HEK293T (cell line): ENCODE measurements around the gene CREB3L1.

ENCODE experiments used
- ARNT ChIP-seq: fragments of 450-650 bp; IDR thresholded peaks from 2 replicates; pipeline ENCODE4 v1.6.1; 2017; ENCODE audit warnings: mild to moderate bottlenecking
- BHLHE40 ChIP-seq: fragments of 450-650 bp; IDR thresholded peaks from 2 replicates; pipeline ENCODE4 v1.6.1; 2016; ENCODE audit warnings: mild to moderate bottlenecking, moderate library complexity, borderline replicate concordance
- CTBP1 ChIP-seq: fragments of 450-650 bp; IDR thresholded peaks from 2 replicates; pipeline ENCODE4 v1.6.1; 2016; ENCODE audit warnings: borderline replicate concordance
- ELF4 ChIP-seq: fragments of 450-650 bp; IDR thresholded peaks from 2 replicates; pipeline ENCODE4 v1.6.1; 2017; ENCODE audit warnings: antibody characterized with exemption
- FOXK2 ChIP-seq: fragments of 450-650 bp; IDR thresholded peaks from 2 replicates; pipeline ENCODE4 v1.6.1; 2016; ENCODE audit warnings: mild to moderate bottlenecking
- FOXM1 ChIP-seq: fragments of 450-650 bp; IDR thresholded peaks from 2 replicates; pipeline ENCODE4 v1.6.1; 2017; ENCODE audit warnings: mild to moderate bottlenecking, borderline replicate concordance
- HDGF ChIP-seq: fragments of 450-650 bp; IDR thresholded peaks from 2 replicates; pipeline ENCODE4 v1.6.1; 2017; ENCODE audit warnings: antibody characterized with exemption, borderline replicate concordance
- L3MBTL2 ChIP-seq: fragments of 450-650 bp; conservative IDR thresholded peaks from 2 replicates; pipeline ENCODE4 v1.6.1; 2016; ENCODE audit warnings: mild to moderate bottlenecking
- LEF1 ChIP-seq: fragments of 450-650 bp; IDR thresholded peaks from 2 replicates; pipeline ENCODE4 v1.6.1; 2017; ENCODE audit warnings: mild to moderate bottlenecking, borderline replicate concordance
- NFRKB ChIP-seq: fragments of 450-650 bp; IDR thresholded peaks from 2 replicates; pipeline ENCODE4 v1.6.1; 2016; ENCODE audit warnings: mild to moderate bottlenecking, moderate library complexity
- SP1 ChIP-seq: fragments of 450-650 bp; IDR thresholded peaks from 2 replicates; pipeline ENCODE4 v1.6.1; 2017
- SUZ12 ChIP-seq: fragments of 450-650 bp; IDR thresholded peaks from 2 replicates; pipeline ENCODE4 v1.6.1; 2016; ENCODE audit warnings: mild to moderate bottlenecking
- ZNF384 ChIP-seq: fragments of 450-650 bp; IDR thresholded peaks from 2 replicates; pipeline ENCODE4 v1.6.1; 2016

- no peak for TF ChIP-seq ZNF384
- no peak for TF ChIP-seq L3MBTL2
- no peak for TF ChIP-seq ELF4
- TF ChIP-seq SP1 = no peak
- TF ChIP-seq HDGF = no peak
- TF ChIP-seq BHLHE40 = no peak
- TF ChIP-seq LEF1 = no peak
- no peak for TF ChIP-seq SUZ12
- TF ChIP-seq CTBP1 = no peak
- TF ChIP-seq FOXK2 = no peak
- no peak for TF ChIP-seq FOXM1
- no peak for TF ChIP-seq NFRKB
- TF ChIP-seq ARNT = no peak
Measured at GRCh38 chr11:46345131-46345597, 67.7 kb downstream of the CREB3L1 start.
